Medulla oblongata (tissue), 1 donor: Measurements from ENCODE around the gene LAMA5.

Experiments
- DNase-seq: peaks from one replicate; pipeline ENCODE4 v3.0.0-alpha.2; 2015; ENCODE audit errors: extremely low spot score

The LAMA5 gene

DNA sequence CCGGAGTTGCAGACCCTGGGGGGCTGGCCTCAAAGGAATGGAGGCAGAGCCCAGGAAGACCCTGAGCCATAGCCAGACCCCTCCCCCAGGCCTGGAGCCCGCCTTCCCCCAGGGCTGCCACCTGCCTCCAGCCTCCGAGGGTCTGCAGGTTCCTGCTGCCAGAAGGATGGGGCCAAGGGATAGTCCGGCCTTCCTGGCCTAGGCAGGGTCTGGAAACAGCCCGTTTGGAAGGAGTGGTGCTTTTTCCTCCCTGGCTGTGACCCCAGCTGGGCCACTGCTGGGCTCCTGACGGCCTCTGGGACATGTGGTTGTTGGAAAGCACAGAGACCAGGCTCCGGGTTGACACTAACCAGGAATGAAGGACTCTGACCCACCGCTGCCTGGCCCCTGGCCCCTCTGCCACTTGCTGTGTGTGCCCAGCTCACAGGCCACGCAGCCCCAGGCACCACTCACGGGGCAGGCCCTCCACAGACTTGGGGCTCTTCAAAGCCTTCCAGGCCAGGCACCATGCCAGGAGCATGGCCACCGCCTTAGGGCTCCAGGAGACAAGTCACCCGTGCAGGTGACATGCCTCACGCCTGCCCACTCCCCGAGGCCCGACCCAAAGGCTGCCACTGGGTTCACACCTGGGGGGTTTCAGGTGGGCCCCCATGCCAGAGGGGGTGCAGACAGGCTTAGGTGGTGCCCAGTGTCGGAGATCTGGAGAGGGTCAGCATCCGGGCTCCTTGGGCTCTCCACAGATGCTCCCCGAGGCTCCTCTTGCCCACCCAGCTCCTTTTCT, 3.9 kb upstream of the LAMA5 start:
- DNase-seq = no peak

DNA sequence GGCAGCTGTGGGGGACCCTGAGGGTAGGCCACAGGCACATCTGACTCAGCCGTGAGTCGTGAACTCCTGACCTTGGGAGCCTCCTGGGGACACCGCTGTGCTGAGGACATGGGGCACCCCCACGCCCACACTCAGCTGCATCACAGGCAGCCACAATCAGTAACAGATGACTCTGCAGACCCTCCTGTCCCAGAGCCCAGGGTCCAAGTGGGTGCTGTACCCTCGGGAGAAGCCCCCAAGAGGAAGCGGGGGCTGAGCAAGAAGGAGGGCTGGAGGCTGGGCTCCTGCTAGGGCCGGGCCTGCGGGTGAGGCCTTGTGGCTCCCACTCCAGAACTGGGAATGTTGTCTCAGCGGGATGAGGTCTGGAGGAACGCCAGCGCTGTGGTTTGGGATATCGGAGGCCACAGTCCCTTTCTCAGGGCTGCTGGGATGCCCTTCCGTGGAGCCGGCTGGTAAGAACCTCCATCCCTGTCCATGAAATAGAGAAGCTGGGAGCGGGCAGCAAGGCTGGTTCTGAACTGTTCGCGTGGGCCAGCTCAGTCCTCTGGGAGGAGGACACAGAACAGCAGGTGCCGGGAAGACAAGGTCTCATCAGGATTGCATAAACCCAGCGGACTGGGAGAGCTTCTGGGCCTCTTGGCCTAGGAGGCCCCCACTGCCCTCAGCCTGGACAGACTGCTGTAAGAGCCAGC, 3.1 kb upstream of the LAMA5 start:
- no peak for DNase-seq

DNA sequence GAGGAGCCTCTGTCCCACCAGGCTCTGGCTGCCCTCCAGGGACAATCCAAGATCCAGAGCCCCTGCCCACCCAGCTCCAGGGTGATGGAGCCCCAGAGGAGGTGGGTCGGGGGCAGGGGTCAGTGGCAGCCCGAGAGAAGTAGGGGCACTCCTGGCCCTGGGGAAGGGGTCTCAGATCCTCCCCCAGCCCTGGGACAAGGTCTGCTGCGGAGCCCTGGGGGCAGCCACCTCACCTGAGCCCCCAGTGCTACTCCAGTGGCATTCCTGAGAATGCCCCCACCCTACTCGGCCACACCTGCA, 2.7 kb upstream of the LAMA5 start:
- DNase-seq = no peak

DNA sequence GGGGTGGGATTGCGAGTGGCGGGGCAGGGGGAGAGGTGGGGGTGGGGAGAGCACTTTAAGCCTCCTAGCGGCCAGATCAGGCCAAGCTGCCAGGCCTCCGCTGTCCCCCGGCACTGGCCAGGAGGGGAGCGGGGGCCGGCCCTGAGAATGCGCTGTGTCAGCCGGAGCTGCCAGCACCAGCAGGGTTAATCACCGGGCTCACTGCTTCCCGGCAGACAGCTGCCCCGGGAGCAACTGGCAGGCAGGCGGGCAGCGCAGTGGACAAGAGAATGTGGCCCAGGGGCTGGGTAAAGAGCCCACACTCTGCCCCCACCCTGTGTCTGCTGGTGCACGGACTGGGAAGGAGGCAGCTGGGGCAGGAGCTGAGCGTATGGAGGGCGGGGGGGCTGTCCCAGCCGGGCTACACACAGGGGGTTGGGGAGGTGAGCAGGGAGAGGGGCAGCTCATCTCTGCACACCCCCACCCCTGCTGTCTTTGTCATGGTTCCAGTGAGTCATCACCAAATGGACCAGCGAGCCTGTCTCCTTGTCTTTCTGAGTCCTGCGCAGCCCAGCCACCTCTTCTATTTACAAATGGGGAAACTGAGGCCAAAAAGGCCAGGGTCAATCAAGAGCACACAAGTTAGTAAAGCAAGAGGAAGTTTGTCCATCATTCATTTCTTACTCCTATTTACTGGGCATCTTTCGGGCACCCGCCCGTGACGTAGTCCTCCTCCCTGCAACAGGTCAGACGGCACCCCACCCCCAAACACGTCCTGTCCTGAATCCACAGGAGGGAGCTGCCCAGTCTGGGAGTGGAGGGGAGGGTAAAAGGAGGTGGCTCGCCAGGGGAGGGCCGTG, 2.1 kb upstream of the LAMA5 start:
- DNase-seq = peak; percentile 23

DNA sequence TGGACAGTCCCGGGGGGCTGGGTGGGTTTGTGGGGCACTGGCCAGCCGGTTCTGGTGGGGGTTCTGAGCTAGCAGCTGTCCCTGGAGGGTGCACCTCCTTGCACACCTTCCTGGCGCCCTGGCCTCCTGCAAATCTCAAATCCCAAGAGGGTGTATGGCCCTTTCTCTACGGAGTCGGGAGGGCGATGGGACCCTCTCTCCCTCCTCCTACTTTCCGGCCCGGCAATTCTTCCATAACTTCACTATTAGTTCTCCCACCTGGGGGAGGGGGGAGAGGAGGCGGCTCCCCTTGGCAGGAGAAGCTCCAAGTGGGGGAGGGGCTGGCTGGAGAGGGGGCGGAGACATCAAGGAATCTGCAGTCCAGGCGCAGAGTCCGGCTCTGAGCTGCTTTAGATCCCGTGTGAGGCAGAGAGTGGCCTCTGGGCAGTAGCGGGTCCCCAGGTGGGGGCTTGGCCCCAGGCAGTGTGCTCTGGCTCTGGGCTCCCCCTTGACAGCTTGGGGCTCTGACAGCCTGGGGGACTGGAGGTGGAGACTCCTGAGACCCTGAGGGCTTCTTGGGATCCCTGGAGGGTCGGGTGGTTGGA, 1.4 kb upstream of the LAMA5 start:
- DNase-seq = no peak

DNA sequence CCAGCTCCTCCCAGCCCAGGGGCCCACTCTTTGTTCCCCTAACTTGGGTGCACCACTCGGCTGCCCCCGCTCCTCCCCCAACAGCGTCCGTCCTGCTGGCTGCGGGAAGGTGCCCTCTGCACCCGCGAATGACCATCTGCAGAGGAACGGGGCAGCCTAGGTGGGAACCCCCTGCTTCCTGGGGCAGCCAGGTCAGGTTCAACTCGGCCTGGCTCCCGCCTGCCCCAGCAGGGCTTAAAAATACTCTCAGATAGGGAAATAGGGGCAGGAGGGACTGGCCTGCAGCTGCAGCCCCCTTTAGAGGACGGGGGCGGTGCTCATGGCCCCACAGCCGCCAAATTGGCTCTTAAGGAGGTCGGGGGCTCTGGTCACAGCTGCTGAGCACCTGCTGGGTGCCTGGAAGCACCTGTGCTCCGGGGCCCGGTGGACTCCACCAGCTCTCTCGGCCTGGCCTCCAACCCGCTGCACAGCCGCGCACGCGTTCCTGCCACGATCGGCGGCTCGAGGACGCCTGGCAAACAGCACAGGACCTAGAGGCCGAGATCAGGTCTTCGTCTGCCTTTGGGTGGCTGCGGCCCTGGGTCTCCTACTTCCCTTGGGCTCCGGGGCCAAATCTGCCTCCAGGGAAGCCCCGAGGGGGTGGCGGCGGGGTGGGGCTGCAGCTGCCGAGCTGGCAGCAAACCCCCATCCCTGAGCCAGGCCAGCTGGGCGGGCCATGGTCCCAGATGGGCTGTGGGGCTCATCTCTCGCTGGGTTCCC, 700 bp upstream of the LAMA5 start:
- DNase-seq = no peak

DNA sequence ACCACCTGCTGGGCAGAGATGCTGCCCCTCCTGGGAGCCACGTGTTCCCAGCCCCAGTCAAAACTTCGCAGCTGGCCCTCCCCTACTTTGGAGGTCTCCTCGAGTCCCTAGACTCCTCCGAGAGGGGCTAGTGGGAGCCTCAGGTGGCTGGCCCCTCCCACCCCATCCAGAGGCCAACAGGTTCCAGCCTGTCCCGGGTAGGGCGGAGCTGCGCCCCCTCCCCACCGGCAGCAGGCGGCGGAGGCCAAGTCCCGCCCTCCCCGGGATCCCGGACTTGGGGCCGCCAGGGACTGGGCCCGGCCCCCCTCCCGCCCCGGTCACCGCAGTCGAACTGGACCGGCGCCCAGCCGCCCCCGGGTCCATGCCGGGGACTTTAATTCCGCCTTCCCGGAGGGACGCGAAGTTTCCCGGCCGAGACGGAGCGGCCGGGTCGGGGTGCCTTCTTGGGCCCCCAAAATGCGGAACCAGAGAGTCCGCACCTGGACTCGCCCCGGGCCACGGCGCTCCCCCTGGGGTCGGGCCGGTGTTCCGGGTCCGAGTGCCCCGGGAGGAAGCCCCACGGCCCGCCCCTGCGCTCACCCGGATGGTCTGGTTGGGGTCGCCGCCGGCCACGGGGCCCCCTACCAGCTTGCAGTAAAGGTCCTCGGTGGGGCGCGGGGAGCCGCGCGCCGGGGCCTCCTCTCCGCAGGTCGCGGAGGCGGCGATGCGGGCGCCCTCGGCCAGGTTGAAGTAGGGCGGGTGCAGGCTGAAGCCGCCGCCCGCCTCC, 559 bp downstream of the LAMA5 start:
- DNase-seq = no peak

DNA sequence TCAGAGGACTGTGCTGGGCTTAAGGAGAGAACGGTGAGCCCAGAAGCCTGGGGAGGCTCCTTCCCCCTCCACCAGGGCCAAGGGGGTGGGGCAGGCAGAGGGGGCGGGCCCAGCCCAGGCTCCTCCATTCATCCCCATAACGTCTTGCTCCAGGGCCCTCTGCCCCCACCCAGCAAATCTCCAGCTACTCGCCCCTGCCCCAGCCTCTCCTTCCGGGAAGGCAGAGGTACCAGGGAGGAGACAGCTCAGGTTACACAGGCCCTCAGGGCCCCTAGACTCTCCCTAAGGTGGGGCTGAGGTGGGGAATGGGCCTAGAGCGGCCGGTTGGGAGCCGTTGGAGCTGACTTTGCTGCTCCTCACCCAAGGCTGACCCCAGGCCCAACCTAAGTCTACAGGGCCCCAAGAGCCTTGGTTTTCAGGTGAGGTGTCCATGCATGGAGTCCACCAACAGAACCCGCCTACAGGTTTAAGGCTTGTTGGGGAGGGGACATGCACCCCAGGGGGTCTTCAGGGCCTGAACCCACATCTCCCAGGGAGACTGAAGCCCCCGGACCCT, 1.2 kb downstream of the LAMA5 start:
- DNase-seq = no peak

DNA sequence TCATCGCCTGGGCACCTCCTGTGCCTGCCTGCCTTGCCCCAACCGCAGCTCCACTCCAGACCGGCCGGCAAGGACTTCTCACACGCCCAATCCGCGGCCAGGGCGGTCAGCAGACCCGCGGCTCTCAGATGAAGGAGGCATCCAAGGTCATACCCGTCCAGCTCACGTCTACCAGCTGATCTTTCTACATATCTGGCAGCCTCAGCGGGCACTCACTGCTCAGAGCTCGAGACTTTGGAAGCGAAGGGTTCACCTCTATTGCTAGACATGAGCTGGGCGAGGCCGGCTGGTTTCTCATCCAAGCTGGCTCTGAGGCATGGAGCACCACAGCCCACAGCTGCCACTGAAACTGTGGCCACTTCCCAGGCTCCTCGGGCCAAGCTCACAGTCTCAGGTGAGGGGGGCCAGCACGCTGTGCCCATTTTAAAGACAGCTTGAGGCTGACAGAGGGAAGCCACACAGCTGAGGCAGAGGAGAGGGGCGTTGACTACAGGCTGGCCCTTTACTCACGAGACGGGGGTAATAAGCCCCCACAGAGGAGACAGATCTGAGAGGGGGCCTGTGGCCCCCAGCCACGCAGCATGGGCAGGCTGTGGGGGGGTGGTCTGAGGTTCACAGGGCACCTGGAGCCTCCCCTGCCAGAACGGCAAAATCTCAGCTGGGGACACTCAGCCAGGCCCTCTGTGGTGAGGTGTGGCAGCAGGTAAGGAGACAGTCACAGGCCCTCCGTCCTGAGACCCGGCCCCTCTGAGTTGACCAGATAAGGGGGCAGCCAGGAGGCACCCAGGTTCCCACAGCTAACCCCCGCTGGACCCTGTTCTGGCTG, 2.0 kb downstream of the LAMA5 start:
- no peak for DNase-seq

DNA sequence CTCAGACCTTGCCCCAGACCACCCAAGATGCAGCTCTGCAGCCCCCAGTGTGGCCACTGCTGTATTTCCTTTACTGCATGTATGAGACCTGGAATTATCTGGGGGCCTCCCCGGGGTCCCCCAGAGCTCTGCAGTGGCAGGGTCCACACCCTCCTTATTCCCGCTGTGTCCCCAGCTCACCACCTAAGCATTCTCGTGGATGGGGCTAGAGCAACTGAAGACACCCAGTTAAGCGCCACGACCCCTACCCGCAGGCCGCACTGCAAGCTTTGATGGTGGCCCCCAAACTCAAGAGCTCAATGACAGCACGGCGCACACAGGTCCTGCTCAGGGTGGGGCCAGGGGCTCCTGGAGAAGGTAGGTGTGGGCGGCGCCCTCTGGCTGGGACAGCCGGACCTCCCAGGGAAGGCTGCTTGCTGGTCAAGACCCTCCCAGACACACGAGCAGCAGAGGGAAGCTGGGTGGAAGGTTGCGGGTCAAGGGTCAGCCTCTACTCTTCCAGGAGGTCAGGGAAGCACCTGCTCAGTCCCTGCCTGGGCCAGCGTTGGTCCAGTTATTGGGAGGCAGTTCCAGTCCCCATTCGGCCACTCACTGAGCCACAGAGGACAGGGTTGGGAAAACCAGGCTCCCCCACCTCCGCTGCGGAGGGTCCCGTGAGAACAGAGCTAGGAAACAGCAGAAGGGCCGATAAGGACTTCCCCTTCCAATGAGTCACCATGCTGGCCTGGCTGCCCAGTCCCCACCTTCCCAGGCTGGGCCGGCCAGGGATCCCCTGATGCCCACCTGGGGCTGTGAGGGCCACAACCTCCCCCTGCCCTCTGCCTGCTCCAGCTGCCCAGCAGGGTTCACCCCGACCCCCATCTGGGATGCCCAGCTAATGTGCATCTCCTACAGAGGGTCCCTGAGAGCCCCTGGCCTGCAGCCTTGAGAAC, 2.9 kb downstream of the LAMA5 start:
- no peak for DNase-seq

DNA sequence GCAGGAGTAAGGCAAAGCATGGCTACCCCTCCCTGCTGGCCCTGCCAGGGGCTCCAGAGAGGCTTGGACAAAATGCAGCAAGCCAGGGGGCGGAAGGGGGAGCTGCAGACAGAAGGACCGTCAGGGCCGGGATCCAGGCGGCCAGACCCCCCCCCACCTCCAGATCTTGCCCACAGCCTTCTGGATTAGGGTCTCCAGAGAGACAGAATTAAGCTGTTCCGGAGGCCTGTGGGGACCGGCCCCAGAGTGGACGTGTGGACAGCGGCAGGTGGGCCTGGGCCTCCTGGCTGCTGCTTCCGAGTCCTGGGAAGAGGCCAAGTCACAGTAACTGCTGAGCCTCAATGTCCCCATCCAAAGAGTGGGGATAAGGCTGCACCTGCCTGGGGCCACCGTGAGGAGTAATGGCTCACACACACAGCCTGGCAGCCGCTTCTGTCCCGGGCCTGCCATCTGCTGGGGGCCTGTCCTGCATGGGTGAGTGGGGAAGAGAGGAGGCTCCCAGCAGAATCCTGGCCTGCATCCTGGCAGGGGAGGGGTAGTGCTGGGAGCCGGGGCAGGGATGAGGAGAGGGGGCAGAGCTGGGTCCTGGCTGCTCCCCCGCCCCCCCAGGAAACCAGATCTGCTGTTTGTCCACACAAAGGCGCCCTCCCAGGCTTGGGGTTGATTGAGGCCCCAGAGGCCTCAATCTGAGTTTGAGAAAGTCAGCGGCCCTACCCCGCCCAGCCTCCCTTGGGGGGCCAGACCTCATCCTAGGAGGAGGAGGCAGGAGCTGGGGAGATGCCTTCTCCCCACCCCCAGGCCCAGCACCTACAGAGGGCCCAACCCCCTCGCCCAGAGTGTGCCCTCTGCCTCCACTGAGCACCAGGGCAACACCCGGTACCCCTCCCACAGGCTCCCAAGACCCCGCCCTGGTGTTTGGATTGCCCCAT, 3.9 kb downstream of the LAMA5 start:
- peak; percentile 30 for DNase-seq

DNA sequence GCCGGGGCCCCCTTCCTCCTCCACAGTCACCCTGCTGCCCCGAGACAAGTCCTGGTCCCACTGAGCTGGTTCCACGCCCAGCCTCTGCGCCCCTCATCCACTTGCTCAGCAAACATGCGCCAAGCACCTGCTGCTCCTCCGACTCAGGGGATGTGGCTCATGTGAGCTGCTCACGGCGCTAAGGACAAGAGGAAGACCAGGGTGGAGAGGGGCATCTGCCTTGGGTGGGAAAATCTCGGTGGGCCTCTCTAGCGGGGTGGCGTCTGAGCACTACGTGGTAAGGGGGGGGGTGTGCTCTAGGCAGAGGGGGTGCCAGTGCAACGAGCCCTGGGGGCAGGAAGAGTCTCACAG, 4.5 kb downstream of the LAMA5 start:
- no peak for DNase-seq

DNA sequence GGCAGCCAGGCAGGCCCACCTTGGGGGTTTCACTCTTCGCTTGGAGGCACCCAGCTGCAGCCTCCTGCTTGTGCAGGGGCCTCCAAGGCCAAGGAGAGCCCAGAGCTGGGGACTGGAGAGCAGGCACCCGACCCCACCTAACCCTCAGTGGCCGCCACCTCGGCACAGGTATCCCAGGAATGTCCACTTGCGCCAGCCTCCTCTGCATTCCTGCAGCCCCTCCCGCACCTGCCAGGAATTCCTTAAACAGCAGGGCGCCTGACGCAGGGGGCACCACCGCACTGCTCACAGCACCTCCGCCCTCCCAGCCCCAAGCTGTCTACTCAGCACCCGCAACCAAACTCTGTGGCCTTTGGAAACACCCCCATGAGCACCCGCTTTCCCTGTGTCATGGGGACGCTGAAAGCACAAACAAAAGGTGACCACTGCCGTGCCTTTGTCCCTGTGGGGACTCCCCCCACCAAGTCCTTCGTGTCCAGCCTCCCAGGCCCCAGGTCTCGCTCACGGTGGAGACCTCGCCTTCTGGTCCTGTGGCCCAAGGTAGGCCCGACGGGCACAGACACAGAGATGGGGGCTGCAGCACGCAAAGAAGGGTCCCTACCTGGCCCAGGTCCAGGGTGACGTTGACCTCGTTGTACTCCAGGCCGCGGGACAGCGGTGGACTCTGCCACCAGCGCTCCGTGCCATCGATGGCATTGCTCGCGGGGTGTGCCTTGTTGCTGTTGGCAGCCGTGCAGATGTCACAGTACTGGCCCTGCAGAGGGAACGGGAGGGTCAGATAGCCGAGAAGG, 5.1 kb downstream of the LAMA5 start:
- DNase-seq = no peak

DNA sequence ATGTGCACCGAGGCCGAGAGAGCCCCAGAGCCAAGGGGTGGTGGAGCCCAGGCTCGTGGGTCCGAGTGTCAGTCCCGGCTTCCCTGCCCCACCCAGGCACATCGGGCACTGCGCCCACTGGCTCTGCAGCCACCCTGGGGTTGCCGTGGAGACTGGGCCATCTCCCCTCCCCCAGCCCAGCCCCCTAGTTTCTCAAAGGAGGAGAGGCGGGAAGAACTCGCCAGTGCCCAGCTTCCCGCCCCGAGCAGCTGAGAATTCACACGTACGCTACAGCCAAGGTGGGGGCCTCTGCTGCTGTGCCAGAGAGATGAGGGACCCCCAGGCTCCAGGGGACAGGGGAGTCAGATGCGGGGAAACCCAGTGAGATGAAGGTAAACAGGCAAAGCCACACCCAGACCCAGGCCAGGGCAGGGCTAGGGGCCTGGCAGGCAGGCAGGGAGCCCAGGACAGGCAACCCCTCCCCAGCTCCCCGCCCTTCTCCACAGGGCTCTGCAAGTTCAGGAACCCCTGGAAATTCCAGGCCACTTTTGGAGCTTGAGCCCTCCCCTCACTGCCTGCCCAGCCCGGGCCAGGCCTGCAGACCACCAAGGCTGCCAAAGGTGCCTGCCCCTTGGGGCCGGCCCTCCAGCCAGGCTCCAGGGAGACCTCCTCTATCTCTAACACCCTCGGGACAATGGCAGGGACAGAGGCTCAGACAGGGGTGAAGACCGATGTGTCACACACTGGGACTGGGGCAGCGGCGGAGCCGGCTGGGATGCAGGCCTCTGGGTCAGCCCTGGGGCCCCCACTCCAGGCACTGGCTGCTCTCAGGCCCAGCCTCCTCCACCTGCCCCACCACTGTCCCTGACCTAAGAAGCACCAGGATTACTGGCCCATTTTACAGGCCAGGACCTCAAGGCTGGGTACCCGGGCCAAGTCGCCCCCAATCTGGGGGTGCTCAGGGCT, 6.0 kb downstream of the LAMA5 start:
- no peak for DNase-seq

DNA sequence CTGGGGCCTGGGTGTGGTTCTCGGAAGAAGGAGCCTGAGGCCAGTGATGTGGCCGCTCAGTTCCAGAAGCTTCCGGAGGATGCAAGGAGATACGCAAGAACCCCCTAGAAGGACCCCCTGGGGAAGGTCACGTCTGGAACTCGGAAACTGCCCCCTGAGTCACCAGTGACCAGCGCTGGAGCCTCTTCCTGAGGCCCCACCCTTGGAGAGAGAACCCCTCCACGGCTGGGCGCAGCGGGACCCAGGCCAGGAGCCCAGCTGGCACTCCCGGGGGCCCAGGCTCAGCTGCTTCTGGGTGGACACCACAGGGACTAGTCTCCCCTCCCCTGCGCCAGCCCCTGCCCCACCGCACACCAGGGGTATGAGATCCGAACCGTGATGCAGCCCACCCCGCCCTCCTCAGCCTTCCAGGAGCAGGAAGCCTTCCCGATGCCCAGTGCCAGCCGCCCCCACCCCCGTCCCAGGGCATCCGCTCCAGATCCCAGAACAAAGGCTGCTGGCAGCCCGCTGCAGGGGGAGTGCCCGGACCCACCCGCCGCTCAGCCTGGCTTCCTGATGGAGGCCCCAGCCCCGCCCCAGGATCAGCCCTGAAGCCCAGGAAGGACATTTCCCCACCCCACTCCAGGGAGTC, 7.5 kb downstream of the LAMA5 start:
- DNase-seq = no peak
